Testis (tissue), 3 donors: ENCODE measurements around the gene ELL2. TPM values are rescaled to one million over a fixed set of nuclear protein-coding genes. Genes with fewer than 3 reads are reported as not detected.

ENCODE experiments used
- DNase-seq: peaks from one replicate; pipeline ENCODE4 v3.0.0-alpha.2; 2019
- H3K27ac ChIP-seq, 2 donors: fragments of 200-600 bp; sonication (generic); one replicate each; pipeline ENCODE4 v1.5.1; 2019
- H3K27me3 ChIP-seq: fragments of 200-600 bp; sonication (generic); one replicate; pipeline ENCODE4 v1.5.1; 2019
- H3K36me3 ChIP-seq: fragments of 200-600 bp; sonication (generic); one replicate; pipeline ENCODE4 v1.5.1; 2017; ENCODE audit warnings: low read depth; ENCODE audit errors: missing control alignments
- H3K4me1 ChIP-seq: fragments of 200-600 bp; sonication (generic); one replicate; pipeline ENCODE4 v1.5.1; 2019
- H3K4me3 ChIP-seq, 2 donors: fragments of 200-600 bp; sonication (generic); one replicate each; pipeline ENCODE4 v1.5.1; 2017 to 2019
- H3K9me3 ChIP-seq: fragments of 200-600 bp; sonication (generic); one replicate; pipeline ENCODE4 v1.5.1; 2017
- CTCF ChIP-seq, 3 experiments: fragments of 450-650 bp in 2 of 3; fragments of 200-600 bp in 1 of 3; sonication (generic) in 1 of 3; IDR thresholded peaks; one replicate each; pipeline ENCODE4 v1.5.1; 2016 to 2019; ENCODE audit warnings: antibody characterized with exemption in 3 of 3, mild to moderate bottlenecking in 2 of 3, moderate library complexity in 1 of 3
- POLR2A ChIP-seq: fragments of 450-650 bp; IDR thresholded peaks from one replicate; pipeline ENCODE4 v1.6.1; 2017; ENCODE audit warnings: antibody characterized with exemption, mild to moderate bottlenecking, moderate library complexity
- WGBS, 2 donors: methylation state at CpG; one replicate each; pipeline ENCODE4 v1.1.5; 2018; 5-methylcytosine and 5-hydroxymethylcytosine counted together
- intact Hi-C: fragments of 100-400 bp; cut with DNase I; formaldehyde crosslinking; loops from one replicate; pipeline ENCODE4 v1.15.1; 2023; ENCODE audit warnings: low total_unique reads
- polyA plus RNA-seq: library from polyadenylated mRNA; stranded (reverse); fragments of 350-450 nt; fragmentation: Illumina TruSeq; extraction: RNeasy Lipid Tissue Mini Kit (QIAGEN cat#74804); gene quantifications from one replicate; pipeline ENCODE4 v1.2.3, GENCODE V29; 2014; ENCODE audit warnings: low read depth, low replicate concordance; ENCODE audit not compliant: insufficient read depth
- total RNA-seq, 2 donors: library from RNA; depleted of rRNA; stranded (reverse); fragments of >200 nt; gene quantifications; one replicate each; pipeline ENCODE4 v1.2.3, GENCODE V29; 2016

ELL2 gene
- total and polyA plus RNA-seq, 3 donors from 2014 or later = 32.1 to 87.3 (median 78.9) TPM

- H3K27me3 ChIP-seq = no peaks in the 10 kb centered on the region
- DNase-seq = no peak
- WGBS, 2 donors = 76 to 79% methylated on average over 1 of the region's 1 CpG
- TF ChIP-seq POLR2A (no peak), CTCF (IDR thresholded peaks at IDR 0.05) (no peak)
- no peaks in the 10 kb centered on the region for H3K36me3 ChIP-seq
- no peaks in the 10 kb centered on the region for H3K4me1 ChIP-seq
- no peak overlapping the region for H3K27ac ChIP-seq
- intact Hi-C loops = no loop called here
- H3K4me3 ChIP-seq = no peak overlapping the region
- no peaks in the 10 kb centered on the region for H3K9me3 ChIP-seq
These were observed 15.0 kb upstream of the ELL2 start for GRCh38 chr5:95976606-95977005.

GRCh38 chr5:95975703-95976102 lies 14.1 kb upstream of the ELL2 start:
- TF ChIP-seq CTCF (IDR thresholded peaks at IDR 0.05) (no peak), POLR2A (no peak)
- Histone ChIP-seq H3K9me3 (no peaks in the 10 kb centered on the region), H3K36me3 (no peaks in the 10 kb centered on the region), H3K27ac (no peak overlapping the region), H3K4me3 (no peak overlapping the region), H3K27me3 (no peaks in the 10 kb centered on the region), H3K4me1 (no peaks in the 10 kb centered on the region)
- no peak for DNase-seq
- intact Hi-C loops = no loop called here
- 86 to 93% methylated on average over 1 of the region's 1 CpG for WGBS, 2 donors

- H3K4me1 ChIP-seq = no peaks in the 10 kb centered on the region
- TF ChIP-seq POLR2A (no peak), CTCF (IDR thresholded peaks at IDR 0.05) (no peak)
- 73 to 81% methylated on average over 3 of the region's 3 CpGs for WGBS, 2 donors
These were observed 12.2 kb upstream of the ELL2 start for GRCh38 chr5:95973793-95974325.

GRCh38 chr5:95972196-95972595 lies 10.5 kb upstream of the ELL2 start:
- Histone ChIP-seq H3K36me3 (no peaks in the 10 kb centered on the region), H3K27me3 (no peaks in the 10 kb centered on the region), H3K9me3 (no peaks in the 10 kb centered on the region), H3K27ac (no peak overlapping the region), H3K4me3 (no peak overlapping the region), H3K4me1 (no peaks in the 10 kb centered on the region)
- TF ChIP-seq CTCF (IDR thresholded peaks at IDR 0.05) (no peak), POLR2A (no peak)
- DNase-seq = no peak
- intact Hi-C loops = no loop called here

More at GRCh38 chr5:95973793-95974325, 12.2 kb upstream of the ELL2 start:
- H3K27me3 ChIP-seq = no peaks in the 10 kb centered on the region
- intact Hi-C loops = no loop called here
- H3K4me3 ChIP-seq = no peak overlapping the region
- H3K27ac ChIP-seq = no peak overlapping the region
- no peaks in the 10 kb centered on the region for H3K36me3 ChIP-seq
- no peak for DNase-seq
- no peaks in the 10 kb centered on the region for H3K9me3 ChIP-seq

GRCh38 chr5:95970359-95970704 lies 8.7 kb upstream of the ELL2 start:
- Histone ChIP-seq H3K4me1 (no peaks in the 10 kb centered on the region), H3K9me3 (no peaks in the 10 kb centered on the region), H3K27me3 (no peaks in the 10 kb centered on the region), H3K27ac (no peak overlapping the region), H3K36me3 (no peaks in the 10 kb centered on the region), H3K4me3 (no peak overlapping the region)
- TF ChIP-seq POLR2A (no peak), CTCF (IDR thresholded peaks at IDR 0.05) (no peak)
- WGBS, 2 donors = 63 to 73% methylated on average over 1 of the region's 1 CpG
- DNase-seq = no peak
- intact Hi-C loops = no loop called here
